HCT116 (cell line): ENCODE results near the gene SLC22A12. TPM values are rescaled to one million over a fixed set of nuclear protein-coding genes. Genes with fewer than 3 reads are reported as not detected.

Experiments used
- ATAC-seq: fragments of 200-7000 bp; cut with Tn5 transposase; 2 replicates; pipeline ENCODE4 v1.9.1; 2020; ENCODE audit warnings: mild to moderate bottlenecking, moderate library complexity
- BruUV-seq: library from RNA; stranded (reverse); fragments of 400-500 nt; replicated peaks from 2 replicates; lab custom pipeline; 2021; lab: Mats Ljungman, UMichigan
- CTCF ChIA-PET: fragments of 300-600 bp; sonication (Branson Sonifier 250); formaldehyde crosslinking; loops from one replicate; lab custom pipeline; 2021; ENCODE audit warnings: antibody characterized with exemption; lab: Charles Lee
- POLR2A ChIA-PET: fragments of 300-600, 350-600 bp; sonication (Branson Sonifier 250); formaldehyde crosslinking; loops from one replicate; lab custom pipeline; 2021; ENCODE audit warnings: antibody characterized with exemption; lab: Charles Lee
- RAD21 ChIA-PET, 2 experiments: fragments of 300-600 bp; sonication (Branson Sonifier 250); formaldehyde crosslinking; loops; one replicate each; lab custom pipeline; 2023; ENCODE audit warnings: low total read pairs in 2 of 2; ENCODE audit not compliant: uncharacterized antibody in 2 of 2, unreplicated experiment in 2 of 2, low non-redundant PET in 1 of 2; lab: Charles Lee
- DNase-seq: peaks from one replicate; pipeline ENCODE4 v3.0.0-alpha.2; 2010; ENCODE audit warnings: low read depth, low spot score
- H2AFZ ChIP-seq: fragments of 200-600 bp; shearing (Covaris generic), sonication (generic); 2 replicates; pipeline ENCODE4 v1.6.1; 2017; ENCODE audit warnings: low read depth, mixed run types, mixed read lengths, antibody characterized with exemption, low read length; ENCODE audit not compliant: poor library complexity, severe bottlenecking
- H3K27ac ChIP-seq: 2 replicates; pipeline ENCODE4 v1.5.1; 2012; ENCODE audit warnings: low read depth, low read length
- H3K27me3 ChIP-seq: fragments of 200-600 bp; sonication (generic); 2 replicates; pipeline ENCODE4 v1.6.1; 2016; ENCODE audit warnings: mixed run types, low read length, mixed read lengths; ENCODE audit not compliant: insufficient read depth
- H3K36me3 ChIP-seq, 2 experiments: fragments of 200-500 bp in 1 of 2; fragments of 200-600 bp in 1 of 2; sonication (Bioruptor generic) in 1 of 2; sonication (generic) in 1 of 2; 2 replicates each; pipeline versions ENCODE4 v1.5.1 to v1.6.1; 2014 to 2016; ENCODE audit warnings: low read length in 2 of 2, inconsistent platforms in 1 of 2, mixed read lengths in 1 of 2, mixed run types in 1 of 2; ENCODE audit not compliant: insufficient read depth in 2 of 2, control insufficient read depth in 1 of 2
- H3K4me1 ChIP-seq, 2 experiments: fragments of 200-600 bp in 1 of 2; sonication (generic) in 1 of 2; 2 replicates each; pipeline versions ENCODE4 v1.5.1 to v1.6.1; 2012 to 2017; ENCODE audit warnings: low read length in 2 of 2, inconsistent platforms in 1 of 2, mild to moderate bottlenecking in 1 of 2, mixed read lengths in 1 of 2, mixed run types in 1 of 2, moderate library complexity in 1 of 2; ENCODE audit not compliant: insufficient read depth in 2 of 2, control insufficient read depth in 1 of 2
- H3K4me2 ChIP-seq: fragments of 200-600 bp; sonication (generic); 2 replicates; pipeline ENCODE4 v1.6.1; 2017; ENCODE audit warnings: mixed run types, low read length, mixed read lengths
- H3K4me3 ChIP-seq, 2 experiments: fragments of 200-600 bp in 1 of 2; sonication (generic) in 1 of 2; replicated peaks in 1 of 2; 2 replicates each; pipeline ENCODE4 v1.5.1; 2011 to 2016; ENCODE audit warnings: low read length in 2 of 2, control low read depth in 1 of 2, low read depth in 1 of 2, mild to moderate bottlenecking in 1 of 2, mixed read lengths in 1 of 2, mixed run types in 1 of 2
- H3K79me2 ChIP-seq: fragments of 200-600 bp; sonication (generic); 2 replicates; pipeline ENCODE4 v1.6.1; 2017; ENCODE audit warnings: mild to moderate bottlenecking, mixed run types, low read length, moderate library complexity, mixed read lengths; ENCODE audit not compliant: insufficient read depth
- H3K9ac ChIP-seq: fragments of 200-600 bp; sonication (generic); 2 replicates; pipeline ENCODE4 v1.6.1; 2016; ENCODE audit warnings: low read length, mixed read lengths
- H3K9me2 ChIP-seq: fragments of 200-600 bp; sonication (generic), shearing (Covaris generic); 2 replicates; pipeline ENCODE4 v1.6.1; 2017; ENCODE audit warnings: mixed run types, mild to moderate bottlenecking, moderate library complexity; ENCODE audit not compliant: insufficient read depth
- H3K9me3 ChIP-seq, 2 experiments: fragments of 200-500 bp in 1 of 2; fragments of 200-600 bp in 1 of 2; sonication (Bioruptor generic) in 1 of 2; sonication (generic) in 1 of 2; 2 replicates each; pipeline ENCODE4 v1.6.1; 2014 to 2017; ENCODE audit warnings: low read length in 2 of 2, mixed read lengths in 2 of 2, inconsistent platforms in 1 of 2, low read depth in 1 of 2, mild to moderate bottlenecking in 1 of 2, mixed run types in 1 of 2, moderate library complexity in 1 of 2; ENCODE audit not compliant: control insufficient read depth in 1 of 2, insufficient read depth in 1 of 2
- H4K20me1 ChIP-seq: fragments of 200-600 bp; sonication (generic), shearing (Covaris generic); 2 replicates; pipeline ENCODE4 v1.6.1; 2017; ENCODE audit warnings: mixed run types, mild to moderate bottlenecking, moderate library complexity; ENCODE audit not compliant: insufficient read depth
- CBX3 ChIP-seq: IDR thresholded peaks from 2 replicates; pipeline ENCODE4 v1.6.1; 2012; ENCODE audit warnings: low read depth
- EGR1 ChIP-seq: IDR thresholded peaks from 2 replicates; pipeline ENCODE4 v1.6.1; 2012; ENCODE audit warnings: low read depth
- FOSL1 ChIP-seq: IDR thresholded peaks from 2 replicates; pipeline ENCODE4 v1.6.1; 2012; ENCODE audit warnings: low read depth
- MAX ChIP-seq: IDR thresholded peaks from 2 replicates; pipeline ENCODE4 v1.6.1; 2012
- POLR2AphosphoS5 ChIP-seq: IDR thresholded peaks from 2 replicates; pipeline ENCODE4 v1.6.1; 2011; ENCODE audit warnings: mild to moderate bottlenecking, low read depth, low read length, moderate library complexity
- RAD21 ChIP-seq: IDR thresholded peaks from 2 replicates; pipeline ENCODE4 v1.6.1; 2012; ENCODE audit warnings: low read depth, mild to moderate bottlenecking
- YY1 ChIP-seq: IDR thresholded peaks from 2 replicates; pipeline ENCODE4 v1.6.1; 2011; ENCODE audit warnings: low read length, low read depth, moderate library complexity, mild to moderate bottlenecking; ENCODE audit not compliant: insufficient replicate concordance; ENCODE audit errors: extremely low read depth
- ZBTB33 ChIP-seq: IDR thresholded peaks from 2 replicates; pipeline ENCODE4 v1.6.1; 2011; ENCODE audit warnings: mild to moderate bottlenecking, low read length, moderate library complexity; ENCODE audit not compliant: insufficient replicate concordance; ENCODE audit errors: extremely low read depth
- ZNF274 ChIP-seq: fragments of 200-500 bp; sonication (Bioruptor generic); IDR thresholded peaks from 2 replicates; pipeline ENCODE4 v1.6.1; 2014; ENCODE audit warnings: mild to moderate bottlenecking, low read depth, low read length, inconsistent platforms
- intact Hi-C: fragments of 100-400 bp; cut with micrococcal nuclease; formaldehyde crosslinking; loops from 2 replicates; pipeline ENCODE4 v1.10.0; 2022
- total RNA-seq: library from RNA; stranded (reverse); gene quantifications from one replicate; pipeline ENCODE4 v1.2.1, GENCODE V29; 2021; ENCODE audit not compliant: unreplicated experiment
- TF ChIP-seq, protein P1 (sequence below), 3 experiments: fragments of 200-600 bp in 1 of 3; sonication (generic) in 1 of 3; IDR thresholded peaks in 2 of 3; conservative IDR thresholded peaks in 1 of 3; 2 replicates each; pipeline ENCODE4 v1.5.1; 2012 to 2017; ENCODE audit warnings: low read depth in 2 of 3, low read length in 2 of 3, antibody characterized with exemption in 1 of 3, borderline replicate concordance in 1 of 3, control low read depth in 1 of 3, mild to moderate bottlenecking in 1 of 3, mixed read lengths in 1 of 3, mixed run types in 1 of 3, moderate library complexity in 1 of 3; ENCODE audit not compliant: insufficient read depth in 1 of 3

SLC22A12 gene
- total RNA-seq, 1 experiment from 2014 or later, result not detected

DNA sequence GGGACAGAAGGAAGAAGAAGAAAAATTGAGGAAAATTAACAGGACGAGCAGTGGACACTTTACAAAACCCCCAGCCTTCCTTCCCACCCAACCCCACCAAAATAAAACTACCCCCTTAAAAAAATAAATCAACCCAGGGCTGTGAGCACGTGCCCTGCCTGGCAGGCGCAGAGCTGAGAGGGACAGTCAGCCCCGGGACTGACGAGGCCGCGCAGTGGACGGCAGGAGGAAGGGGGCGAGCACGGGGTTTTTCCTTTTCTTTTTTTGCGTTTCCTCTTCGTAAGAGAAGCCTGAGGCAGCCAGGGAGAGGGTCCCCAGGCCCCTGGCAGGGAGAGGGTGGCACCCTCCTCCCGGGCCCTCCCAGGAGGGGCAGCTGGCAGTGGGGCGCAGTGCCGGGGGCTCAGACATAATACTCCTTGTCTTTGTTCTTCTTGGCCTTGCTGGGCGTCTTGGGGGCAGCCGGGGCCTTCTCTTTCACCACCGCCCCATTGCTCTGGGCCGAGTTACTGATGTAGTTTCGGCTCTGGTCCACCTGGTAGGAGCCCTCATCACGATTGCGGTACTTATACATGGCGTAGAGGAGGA lies 15.9 kb downstream of the SLC22A12 start (continued):
- TF ChIP-seq, protein P1, sequence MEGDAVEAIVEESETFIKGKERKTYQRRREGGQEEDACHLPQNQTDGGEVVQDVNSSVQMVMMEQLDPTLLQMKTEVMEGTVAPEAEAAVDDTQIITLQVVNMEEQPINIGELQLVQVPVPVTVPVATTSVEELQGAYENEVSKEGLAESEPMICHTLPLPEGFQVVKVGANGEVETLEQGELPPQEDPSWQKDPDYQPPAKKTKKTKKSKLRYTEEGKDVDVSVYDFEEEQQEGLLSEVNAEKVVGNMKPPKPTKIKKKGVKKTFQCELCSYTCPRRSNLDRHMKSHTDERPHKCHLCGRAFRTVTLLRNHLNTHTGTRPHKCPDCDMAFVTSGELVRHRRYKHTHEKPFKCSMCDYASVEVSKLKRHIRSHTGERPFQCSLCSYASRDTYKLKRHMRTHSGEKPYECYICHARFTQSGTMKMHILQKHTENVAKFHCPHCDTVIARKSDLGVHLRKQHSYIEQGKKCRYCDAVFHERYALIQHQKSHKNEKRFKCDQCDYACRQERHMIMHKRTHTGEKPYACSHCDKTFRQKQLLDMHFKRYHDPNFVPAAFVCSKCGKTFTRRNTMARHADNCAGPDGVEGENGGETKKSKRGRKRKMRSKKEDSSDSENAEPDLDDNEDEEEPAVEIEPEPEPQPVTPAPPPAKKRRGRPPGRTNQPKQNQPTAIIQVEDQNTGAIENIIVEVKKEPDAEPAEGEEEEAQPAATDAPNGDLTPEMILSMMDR (IDR thresholded peaks at IDR 0.05 in 2 of 3, conservative IDR thresholded peaks at IDR 0.05 in 1 of 3; ENCODE audit: borderline replicate concordance in 1 of 3, insufficient read depth in 1 of 3, low read depth in 2 of 3, low read length in 2 of 3), result no peak
- TF ChIP-seq, all 23 proteins: peak for 0

DNA sequence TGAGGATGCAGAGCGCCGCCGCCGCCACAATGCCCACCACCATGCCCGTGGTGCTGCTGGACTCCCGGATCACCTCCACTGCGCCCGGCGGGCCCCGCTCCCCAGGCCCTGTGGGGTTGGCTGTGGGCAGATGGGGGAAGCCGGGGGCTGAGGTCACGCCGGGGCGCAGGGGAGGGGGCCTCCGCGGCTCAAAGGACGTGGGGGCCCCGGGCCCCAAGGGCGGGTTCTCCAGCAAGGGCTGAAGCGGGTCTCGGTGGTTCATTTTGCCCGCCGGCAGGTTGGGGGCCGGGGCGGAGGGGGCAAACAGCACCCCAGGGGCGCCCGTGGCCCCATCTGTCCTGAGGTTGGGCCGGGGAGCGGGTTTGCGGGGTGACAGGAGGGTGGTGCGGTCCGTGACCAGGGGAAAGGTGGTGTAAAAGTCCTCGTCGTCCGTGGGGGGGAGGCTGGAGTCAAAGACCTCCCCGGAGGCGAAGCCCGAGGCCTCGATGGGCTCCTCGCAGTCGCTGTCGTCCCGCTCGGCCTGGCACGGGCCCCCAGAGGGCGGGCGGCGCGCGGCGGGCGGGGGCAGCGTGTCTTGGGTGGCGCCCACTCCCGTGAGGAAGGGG lies 16.5 kb downstream of the SLC22A12 start:
- Histone ChIP-seq H3K4me2 (no peak overlapping the region), H3K4me1 (no peaks in the 10 kb centered on the region), H3K36me3 (no peaks in the 10 kb centered on the region), H4K20me1 (no peaks in the 10 kb centered on the region), H2AFZ (no peak overlapping the region), H3K27me3 (no peaks in the 10 kb centered on the region), H3K9me3 (no peaks in the 10 kb centered on the region), H3K27ac (no peak overlapping the region), H3K79me2 (no peaks in the 10 kb centered on the region), H3K4me3 (no peak overlapping the region), H3K9me2 (no peaks in the 10 kb centered on the region), H3K9ac (no peak overlapping the region)
- ATAC-seq (no peak), DNase-seq (no peak)
- no TSS peak for BruUV-seq
- TF ChIP-seq EGR1 (no peak), FOSL1 (no peak), ZNF274 (no peak)
- RAD21 ChIA-PET, result no interaction called here
- POLR2A ChIA-PET, result no interaction called here
- intact Hi-C loops, result no loop called here
- CTCF ChIA-PET, result no interaction called here

DNA sequence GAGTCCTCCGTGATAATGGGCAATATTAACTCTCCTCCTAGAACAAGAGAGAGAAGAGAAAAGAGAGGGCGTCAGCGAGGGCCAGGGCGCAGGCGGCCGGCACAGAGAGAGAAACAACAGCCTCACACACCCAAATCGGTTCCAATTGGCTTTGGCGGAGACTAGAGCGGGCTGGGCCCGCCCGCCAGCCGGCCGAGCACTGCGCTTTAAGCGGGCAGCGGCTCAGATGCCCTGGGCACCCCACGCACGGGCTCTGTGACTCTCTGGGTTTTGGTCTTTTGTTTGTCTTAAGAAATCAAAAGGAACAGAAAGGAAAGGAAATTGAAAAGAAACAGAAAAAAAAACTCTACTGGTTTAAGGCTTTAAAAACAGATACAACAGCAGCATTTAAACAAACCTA lies 17.0 kb downstream of the SLC22A12 start:
- POLR2A ChIA-PET, result no interaction called here
- RAD21 ChIA-PET, result no interaction called here
- Histone ChIP-seq H3K79me2 (no peaks in the 10 kb centered on the region), H3K9me2 (no peaks in the 10 kb centered on the region), H3K9ac (no peak overlapping the region), H3K27me3 (no peaks in the 10 kb centered on the region), H3K27ac (no peak overlapping the region), H3K36me3 (no peaks in the 10 kb centered on the region), H3K4me2 (no peak overlapping the region), H4K20me1 (no peaks in the 10 kb centered on the region), H3K4me1 (no peaks in the 10 kb centered on the region), H2AFZ (no peak overlapping the region), H3K9me3 (no peaks in the 10 kb centered on the region), H3K4me3 (no peak overlapping the region)
- TF ChIP-seq ZNF274, result no peak
- no peak for TF ChIP-seq POLR2AphosphoS5
- no peak for TF ChIP-seq ZBTB33
- no peak for TF ChIP-seq MAX
- no peak for TF ChIP-seq YY1
- no peak for TF ChIP-seq CBX3
- no peak for TF ChIP-seq RAD21
- no TSS peak for BruUV-seq
- intact Hi-C loops, result no loop called here
- ATAC-seq (no peak), DNase-seq (no peak)
- CTCF ChIA-PET, result no interaction called here
